Stimulated activated CD4-positive, alpha-beta T cell treated with anti-CD3 and anti-CD28 coated beads, Interleukin-4, amount 100 ng/mL, for 4 hours (primary cell): Measurements from ENCODE around the gene VENTX.

Source experiments
- DNase-seq, 2 experiments: peaks; one replicate each; pipeline ENCODE4 v3.0.0-alpha.2; 2020

VENTX gene

DNA sequence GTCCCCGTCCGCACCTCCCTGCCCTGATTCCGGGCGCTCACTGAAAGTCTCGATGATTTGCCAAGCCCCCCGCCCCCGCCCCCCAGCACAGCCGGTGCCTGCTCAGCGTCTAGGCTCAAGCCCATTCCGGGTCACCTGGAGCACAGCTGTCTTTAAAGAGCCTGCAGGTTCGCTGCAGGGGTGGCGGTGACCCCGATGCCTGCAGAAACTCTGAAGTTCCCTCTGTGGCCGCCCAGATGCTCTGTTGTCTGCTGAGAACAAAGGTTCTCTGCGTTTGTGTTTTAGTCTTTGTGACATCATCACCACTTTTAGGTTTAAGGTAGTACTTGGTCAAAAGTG, 780 bp downstream of the VENTX start:
- no peak for DNase-seq

DNA sequence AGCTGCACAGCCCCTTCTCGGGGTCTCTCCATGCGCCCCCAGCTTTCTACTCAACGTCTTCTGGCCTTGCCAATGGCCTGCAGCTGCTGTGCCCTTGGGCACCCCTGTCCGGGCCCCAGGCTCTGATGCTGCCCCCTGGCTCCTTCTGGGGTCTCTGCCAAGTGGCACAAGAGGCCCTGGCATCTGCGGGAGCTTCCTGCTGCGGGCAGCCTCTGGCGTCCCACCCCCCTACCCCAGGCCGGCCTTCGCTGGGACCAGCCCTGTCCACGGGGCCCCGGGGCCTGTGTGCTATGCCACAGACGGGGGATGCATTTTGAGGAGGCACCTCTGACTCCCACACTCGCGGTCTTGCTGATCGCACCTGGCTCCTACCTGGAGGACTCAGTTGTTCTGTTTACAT, 2.3 kb downstream of the VENTX start:
- DNase-seq, result no peak

DNA sequence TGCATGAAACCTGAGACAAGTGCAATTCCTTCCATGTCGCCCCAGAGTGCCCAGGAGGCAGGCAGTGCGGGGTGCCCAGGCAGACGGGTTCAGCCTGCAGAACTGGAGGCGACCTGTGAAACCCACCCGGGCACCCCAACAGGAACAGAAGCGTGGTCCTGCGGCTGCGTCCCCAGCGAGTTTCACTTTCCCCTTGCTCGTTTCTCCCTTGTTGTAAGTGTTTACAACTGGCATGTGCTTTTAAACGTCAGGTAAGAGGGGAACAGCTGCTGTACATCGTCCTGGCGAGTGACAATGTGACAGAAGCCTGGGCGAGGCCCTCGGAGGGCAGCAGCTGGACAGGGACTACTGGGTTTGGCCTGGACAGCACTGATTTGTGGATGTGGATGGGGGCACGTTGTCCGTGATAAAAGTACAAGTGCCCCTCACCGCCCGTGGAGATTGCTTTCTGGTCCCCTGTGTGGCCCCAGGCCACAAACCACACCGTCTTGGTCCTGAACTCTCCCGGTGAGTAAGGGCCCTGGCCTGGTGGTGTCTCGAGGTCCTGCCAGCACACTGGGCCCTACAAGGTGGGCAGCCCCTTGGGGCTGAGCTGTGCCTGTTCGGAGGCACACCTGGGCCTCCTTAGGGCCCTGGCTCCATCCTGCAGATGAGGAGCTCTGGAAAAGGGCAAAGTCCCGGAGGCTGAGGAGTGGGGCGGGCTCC, 4.0 kb downstream of the VENTX start:
- DNase-seq, result no peak

DNA sequence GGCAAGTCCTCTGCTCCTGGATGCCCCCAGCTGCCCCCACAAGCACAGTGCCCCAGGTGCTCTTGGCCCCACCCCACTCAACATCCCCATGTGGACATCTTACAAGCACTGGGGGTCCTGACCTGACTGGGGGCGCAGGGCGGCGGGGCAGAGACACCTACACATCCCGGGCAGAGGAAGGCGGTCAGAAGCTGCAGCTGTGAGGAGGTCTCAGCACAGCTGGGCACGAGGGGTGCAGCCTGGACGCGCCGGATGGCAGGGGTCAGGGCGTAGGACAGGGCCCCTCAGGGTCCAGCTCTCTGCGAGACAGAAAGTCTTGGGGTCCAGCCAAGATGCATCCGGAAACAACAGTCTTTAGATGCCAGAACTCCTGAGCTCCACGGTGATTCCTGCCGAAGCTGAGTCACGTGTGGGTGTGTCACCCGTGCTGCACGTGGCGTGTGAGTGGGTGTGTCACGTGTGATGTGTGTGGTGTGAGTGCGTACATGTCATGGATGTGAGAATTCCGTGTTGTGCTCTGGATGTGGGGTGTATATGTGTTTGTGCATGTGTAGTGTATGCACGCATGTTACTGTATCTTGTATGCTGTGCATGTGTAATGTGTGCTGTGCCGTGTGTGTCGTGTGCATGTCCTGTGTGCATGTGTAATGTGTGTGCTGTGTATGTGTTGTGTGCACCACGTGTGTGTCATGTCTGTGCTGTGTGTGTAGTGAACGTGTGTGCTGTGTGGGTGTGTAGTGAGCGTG, 5.1 kb downstream of the VENTX start:
- no peak for DNase-seq

DNA sequence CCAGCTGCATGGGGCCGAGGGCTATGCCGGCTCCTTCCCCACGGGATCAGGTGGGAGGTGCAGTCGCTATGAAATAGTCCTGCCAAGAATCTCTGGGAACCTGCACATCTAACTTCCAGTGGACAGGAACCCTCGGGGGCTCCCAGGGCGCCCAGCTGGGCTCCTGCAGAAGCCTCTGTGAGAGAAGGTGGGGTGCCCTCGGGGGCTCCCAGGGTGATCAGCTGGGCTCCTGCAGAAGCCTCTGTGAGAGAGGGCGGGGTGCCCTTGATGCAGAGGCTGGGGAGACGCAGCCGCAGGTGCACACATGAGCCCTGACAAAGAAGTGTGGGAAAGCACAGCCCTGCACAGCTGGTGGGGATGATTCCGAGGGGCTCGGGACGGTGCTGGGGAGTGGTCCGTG, 5.9 kb downstream of the VENTX start:
- DNase-seq, result no peak

DNA sequence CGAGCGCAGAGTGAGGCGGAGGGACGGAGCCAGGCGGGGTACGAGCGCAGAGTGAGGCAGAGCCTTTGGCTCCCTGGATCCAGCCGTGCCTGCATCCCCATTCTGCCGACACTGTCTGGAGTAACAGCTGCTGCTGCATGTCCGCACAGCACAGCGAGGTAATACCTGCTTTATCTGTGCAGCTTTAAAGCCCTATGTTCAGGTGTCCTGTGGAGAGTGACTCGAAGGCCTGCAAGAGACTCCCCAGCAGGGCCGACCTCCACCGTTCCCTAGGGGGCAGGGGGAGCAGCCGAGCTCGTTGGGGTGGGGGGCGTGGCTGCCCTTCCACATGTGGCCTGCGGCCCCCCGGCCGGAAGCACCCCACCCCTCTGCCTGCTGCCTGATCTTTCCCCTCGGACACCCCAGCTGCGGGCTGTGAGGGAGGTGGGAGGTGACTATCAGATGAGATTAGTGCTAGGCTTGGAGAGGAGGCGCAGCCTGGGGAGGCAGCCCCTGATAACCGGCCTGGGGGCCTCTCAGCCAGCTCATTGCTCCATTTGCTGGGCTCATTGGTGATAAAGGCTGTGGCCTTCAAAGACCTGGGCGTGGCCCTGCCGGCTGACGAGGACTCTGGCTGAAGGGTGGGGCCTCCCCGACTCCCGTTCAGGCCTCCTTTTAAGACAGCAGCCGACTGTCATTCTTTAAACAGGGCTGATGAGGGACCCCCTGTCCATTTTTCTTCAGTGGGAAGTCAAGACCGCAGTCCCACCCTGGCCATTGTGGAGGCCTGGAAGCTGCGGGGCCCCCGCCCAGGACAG, 8.0 kb downstream of the VENTX start:
- DNase-seq, result no peak

DNA sequence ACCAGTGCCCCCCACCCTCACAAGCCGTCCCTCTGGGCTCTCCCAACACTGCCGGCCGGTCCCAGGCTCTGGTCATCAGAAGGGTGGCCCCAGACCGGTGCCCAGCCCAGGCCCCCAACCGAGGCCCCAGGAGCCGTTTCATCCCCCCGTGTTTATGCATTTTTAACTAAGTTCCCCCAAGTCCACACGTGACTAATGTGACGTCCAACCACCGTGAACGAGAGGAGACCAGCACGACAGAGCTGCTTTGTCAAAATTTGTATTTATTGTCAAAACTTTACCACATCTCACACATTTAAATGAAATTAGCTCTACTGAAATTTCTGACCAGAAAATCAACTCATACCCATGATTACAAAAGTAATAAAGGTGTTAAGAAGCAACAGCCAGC, 8.6 kb downstream of the VENTX start:
- no peak for DNase-seq

DNA sequence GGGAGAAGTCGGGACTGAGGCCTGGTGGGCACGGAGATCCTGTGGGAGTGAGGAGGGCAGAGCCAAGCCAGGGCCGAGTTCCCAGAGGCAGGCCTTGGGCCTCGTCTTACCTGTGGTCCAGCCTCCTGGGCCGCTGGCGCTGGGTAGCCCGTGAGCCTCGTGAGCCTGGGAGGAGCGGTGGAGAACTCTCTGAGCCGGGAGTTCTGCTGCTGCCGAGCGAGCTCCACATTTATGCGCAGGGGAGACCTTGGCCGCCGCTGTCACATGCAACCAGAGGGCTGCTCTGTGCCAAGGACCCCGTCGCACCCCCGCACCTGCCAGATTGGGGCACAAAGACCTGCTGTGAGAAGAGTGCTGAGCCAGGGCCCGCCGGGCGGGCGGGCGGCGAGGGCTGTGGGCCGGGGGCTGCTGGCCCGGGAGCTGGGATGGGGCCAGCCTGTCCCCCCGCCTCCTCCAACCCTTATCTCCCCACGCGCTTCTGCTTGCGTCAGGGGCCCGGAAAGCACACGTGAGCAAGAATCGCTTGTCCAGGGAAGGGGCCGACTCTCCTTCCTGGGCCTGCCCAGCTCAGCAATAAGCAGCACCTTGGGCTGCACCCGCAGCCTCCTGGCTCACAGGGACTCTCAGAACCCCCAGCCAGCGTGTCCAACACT, 10.2 kb downstream of the VENTX start:
- DNase-seq, result no peak

DNA sequence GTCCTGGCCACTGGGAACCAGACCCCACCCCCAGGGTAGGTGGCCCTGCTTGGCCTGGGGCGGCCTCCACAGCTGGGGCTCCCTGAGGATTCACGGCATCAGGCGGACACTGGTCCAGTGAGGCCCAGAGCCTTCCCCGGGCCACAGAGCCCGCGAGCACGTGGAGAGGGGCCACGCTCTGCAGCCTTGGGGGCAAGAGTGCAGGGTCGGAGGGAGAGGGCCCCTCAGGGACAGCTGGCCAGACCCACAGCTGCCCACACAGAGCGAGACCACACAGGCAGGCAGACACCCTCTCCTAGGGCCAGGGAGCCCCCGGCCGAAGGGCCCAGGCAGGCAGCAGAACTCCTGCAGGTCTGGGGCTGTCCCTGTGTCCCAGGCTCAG, 10.7 kb downstream of the VENTX start:
- no peak for DNase-seq

DNA sequence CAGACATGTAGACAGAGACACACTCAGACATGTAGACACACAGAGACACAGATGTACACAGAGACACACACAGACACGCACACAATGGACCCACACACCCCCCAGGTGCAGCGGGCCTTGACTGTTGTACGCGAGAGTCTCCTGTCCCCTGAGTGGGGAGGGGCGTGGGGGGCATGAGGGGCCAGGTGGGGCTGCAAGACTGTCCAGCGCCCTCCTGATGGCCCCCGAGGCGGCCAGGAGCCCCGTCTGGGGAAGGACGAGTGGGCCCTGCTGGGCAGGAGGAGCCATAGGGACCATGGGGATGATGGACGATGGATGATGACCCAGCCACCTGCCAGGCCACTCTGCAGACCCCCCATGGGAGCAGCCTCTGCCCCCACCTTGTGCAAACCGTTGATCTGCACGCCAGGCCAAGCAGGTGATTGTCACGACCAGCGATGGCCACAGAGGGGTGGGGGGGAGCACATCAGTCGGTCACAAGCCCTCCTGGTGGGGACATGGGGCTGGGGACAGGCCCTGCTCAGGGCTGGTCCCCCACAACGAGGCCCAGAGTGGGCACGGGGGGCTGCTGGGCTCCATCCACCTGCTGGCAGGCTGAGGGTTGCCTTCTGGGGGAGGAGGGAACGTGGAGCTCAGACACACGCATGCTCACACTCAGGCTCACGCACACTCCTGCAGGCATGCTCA, 11.6 kb downstream of the VENTX start:
- DNase-seq, result no peak

DNA sequence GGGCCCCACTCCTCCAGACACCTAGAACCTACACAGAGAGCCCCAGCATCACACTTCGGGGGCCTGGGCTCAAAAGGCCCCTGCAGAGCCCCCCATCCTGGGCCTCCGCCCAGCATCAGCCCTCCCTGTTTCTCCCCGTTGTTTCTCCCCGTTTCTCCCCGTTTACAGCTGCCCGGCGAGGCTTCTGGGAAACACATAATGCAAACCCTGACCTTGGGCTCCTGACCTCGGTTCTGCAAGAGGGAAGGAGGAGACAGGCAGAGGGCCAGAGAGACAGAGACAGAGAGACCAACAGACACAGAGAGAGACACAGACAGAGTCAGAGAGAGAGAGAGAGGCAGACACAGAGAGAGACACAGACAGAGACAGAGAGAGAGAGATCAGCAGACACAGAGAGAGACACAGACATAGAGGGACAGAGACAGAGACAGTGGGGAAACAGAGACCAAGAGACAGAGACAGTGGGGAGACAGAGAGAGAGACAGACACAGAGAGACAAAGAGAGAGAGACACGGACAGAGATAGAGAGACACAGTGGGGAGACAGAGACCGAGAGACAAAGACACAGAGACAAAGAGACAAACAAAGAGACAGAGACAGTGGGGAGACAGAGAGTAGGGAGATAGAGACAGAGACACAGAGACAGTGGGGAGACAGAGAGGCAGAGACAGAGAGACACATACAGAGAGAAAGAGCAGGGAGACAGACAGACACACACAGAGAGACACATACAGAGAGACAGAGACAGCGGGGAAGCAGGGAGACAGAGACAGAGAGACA, 12.5 kb downstream of the VENTX start:
- no peak for DNase-seq

DNA sequence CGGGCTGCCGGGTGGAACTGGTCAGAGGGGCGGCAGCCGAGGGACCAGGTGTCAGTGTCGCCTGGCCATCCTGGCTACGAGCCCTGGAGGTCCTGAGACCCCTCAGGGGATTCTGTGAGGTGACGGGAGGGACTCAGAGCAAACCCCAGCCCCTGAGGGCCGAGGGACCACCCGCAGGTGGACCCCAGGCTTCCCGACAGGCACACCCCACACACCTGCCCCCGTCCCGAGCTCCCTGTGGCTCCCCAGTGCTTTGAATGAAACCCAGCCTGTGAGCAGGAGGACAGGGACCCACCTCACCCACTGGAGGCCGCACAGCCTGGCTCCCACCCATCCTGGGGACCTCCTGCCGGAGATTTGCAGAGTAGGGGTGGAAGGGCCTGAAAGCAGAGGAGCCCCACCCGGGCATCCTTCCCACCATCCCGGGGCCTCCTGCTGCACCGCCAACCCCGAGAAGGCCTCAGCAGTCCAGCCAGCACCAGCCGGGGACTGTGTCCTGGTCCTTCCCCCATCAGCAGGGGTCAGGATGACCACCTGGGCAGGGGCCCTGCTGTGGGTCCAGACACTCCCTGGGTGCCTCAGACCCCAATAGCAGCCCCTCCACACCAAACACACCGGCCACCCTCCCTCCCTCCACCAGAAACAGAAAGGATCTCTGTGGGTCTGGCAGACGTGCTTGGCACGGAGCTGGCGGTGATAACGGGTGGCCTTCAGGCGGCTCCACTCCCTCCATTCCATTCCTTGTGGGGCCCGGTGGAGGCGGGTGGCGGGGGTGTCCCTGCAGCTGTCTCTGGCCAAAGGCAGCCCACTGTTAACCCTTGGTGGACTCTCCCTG, 13.9 kb downstream of the VENTX start:
- no peak for DNase-seq

DNA sequence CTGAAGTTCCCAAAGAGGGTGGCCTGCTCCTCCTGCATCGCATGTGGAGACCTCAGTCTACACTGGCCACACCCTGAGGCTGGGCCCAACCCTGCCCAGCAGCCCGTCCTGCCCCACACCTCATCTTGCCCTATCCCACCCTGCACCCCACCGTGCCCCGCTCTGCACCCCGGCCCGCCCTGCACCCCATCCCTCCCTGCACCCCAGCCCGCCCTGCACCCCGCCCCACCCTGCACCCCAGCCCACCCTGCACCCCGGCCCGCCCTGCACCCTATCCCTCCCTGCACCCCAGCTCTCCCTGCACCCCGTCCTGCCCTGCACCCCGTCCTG, 14.5 kb downstream of the VENTX start:
- no peak for DNase-seq

DNA sequence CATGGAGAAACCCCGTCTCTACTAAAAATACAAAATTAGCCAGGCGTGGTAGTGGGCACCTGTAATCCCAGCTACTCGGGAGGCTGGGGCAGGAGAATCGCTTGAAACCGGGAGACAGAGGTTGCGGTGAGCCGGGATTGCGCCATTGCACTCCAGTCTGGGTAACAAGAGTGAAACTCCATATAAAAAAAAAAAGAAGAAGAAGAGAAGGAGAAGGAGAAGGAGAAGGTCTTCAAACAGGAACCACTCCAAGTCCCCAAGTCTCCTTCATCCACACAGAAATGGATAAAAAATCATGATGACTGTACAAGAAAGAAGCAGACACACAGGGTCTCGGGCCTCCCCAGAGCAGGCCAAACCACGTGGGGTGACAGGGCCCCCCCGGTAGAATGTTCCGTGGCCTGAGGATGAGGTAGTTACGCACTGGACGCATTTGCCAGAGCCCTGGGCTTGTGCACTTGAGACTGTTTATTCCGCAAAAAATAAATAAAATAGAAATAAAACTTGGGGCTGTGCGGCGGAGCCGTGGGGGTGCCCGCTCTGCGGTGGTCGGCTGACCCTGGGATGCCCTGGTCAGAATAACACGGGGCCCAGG, 15.8 kb downstream of the VENTX start:
- DNase-seq, result no peak

DNA sequence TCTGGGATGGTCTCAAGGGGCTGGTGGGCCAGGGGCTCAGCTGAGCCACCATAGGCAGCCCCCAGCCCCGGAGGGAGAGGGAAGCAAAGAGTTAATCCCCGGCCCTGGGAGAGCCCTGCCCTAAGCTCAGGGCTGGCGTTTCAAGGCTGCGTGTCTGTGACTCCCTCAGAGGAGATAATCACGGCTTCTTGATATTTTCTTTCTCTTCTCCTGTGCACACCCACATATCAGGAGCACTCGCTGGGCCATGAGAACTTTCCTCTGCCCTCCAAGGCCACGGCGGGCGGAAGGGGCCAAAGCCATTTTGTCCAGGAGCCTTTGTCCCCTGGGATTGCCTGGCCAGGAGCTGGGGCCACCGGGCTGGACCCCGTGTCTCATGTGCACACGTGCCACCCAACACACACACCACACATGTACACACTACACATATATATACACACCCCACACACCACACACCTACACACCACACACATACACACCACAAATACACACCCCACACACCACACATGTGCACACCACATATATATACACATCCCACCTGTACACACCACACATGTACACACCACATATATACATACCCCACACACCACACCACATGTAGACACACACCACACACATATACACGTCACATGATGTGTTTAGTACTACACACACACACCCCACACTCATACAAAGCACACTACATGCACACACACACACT, 16.9 kb downstream of the VENTX start:
- no peak for DNase-seq

DNA sequence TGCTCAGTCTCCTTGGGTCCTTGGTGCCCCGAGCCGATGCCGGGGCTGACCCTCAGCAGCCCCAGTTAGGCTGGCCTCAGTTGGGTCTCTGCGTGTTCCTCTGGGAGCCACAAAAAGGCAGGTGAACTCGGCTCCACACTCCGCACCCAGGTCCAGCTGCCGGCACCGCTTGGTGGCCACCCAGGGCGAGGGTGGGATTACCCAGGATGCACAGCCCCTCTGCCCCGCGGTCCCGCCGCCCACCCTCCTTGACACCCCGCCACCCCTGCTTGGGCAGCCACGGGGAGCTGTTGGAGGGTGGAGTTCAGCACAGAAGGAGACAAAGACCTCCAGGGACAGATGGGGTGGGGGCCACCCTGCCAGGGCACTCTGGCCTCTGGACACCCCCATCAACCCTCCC, 17.7 kb downstream of the VENTX start:
- DNase-seq, result no peak

DNA sequence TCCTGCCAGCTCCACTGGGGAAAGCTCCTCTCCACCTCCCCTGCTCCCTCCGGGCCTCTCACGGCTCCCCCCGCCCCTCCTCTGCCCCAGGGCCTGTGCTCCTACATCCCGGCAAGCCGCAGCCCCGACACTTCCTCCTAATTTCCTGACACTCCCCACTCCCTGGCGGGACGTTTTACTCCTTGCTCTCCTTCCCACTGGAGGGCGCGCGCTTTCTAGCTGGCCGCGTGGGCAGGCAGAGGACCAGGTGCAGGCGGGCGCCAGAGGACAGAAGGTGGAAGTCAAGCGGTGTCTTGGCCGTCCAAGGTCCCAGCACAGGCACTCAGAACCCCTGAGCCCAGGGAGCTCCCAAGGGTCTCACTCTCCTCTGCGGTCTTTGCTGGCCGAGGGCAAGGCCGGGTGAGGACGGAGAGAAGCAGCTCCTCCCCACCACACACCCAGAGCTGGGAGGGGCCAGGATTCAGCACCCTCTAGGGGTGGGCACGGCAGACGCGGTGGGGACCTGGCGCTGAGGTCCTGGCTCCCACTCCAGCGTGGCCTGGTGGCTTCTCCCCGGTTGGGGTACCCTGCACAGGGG, 19.9 kb downstream of the VENTX start:
- DNase-seq, result no peak

DNA sequence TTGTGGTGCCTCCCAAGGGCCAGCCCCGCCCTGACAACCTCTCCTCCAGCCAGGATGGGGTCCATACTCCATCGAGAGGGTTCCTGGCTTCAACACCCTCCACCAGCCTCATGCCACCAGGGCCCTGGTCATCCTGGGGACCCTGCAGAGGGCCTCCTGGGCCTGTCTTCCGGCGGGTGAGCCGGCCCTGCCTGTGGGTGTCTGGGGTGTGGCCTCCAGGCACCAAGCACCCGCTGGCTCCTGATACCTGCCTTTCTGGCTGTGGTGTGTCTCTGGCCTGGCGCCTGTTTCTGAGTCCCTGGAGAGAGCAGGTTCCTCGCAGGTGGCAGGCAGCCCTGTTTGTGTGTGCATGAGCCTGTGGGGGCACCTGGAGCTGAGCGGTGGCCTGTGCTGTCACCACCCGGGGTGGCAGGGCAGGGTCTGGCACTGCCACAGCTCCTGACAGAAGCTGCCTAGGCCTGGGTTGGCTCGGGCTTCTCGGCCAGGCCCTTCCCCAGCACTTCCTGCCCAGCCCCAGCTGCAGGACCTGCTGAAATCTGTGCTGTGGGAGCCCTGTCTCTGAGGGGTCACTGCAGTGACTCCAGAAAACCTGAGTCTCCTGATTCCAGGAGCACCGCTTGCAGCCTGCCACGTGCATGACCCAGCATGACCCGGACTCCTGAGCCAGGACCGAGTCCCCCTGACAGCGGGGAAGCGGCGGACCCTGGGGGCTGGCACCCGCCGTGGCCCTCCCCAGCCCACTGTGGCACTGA, 20.6 kb downstream of the VENTX start:
- DNase-seq, result no peak
